OCI-LY1 (cell line): ENCODE measurements around the gene CHRM2.

Experiments
- CTCF ChIP-seq: fragments of 200-600 bp; sonication (generic), shearing (Covaris generic); IDR thresholded peaks from 2 replicates; pipeline ENCODE4 v1.5.1; 2017; ENCODE audit warnings: mild to moderate bottlenecking, antibody characterized with exemption, low read length, moderate library complexity, mixed read lengths
- EZH2 ChIP-seq: fragments of 200-600 bp; sonication (generic), shearing (Covaris generic); IDR thresholded peaks from 2 replicates; pipeline ENCODE4 v1.8.0; 2017; ENCODE audit warnings: borderline replicate concordance, mixed run types, mild to moderate bottlenecking, antibody characterized with exemption, low read length, moderate library complexity, mixed read lengths

GRCh38 chr7:136941816-136942215 is 73.4 kb downstream of the CHRM2 start:
- no peak for TF ChIP-seq CTCF
- TF ChIP-seq EZH2 = no peak
